H1 (cell line): ENCODE results near the gene ZNF639. TPM values are rescaled to one million over a fixed set of nuclear protein-coding genes. Genes with fewer than 3 reads are reported as not detected.

Source experiments
- CTCF ChIA-PET: fragments of 300-600 bp; sonication (Branson Sonifier 250); formaldehyde crosslinking; loops from one replicate; lab custom pipeline; 2021; ENCODE audit not compliant: partially characterized antibody; lab: Charles Lee
- POLR2A ChIA-PET: fragments of 300-600 bp; sonication (Branson Sonifier 250); formaldehyde crosslinking; loops from one replicate; lab custom pipeline; 2021; ENCODE audit warnings: inconsistent platforms; ENCODE audit not compliant: partially characterized antibody; lab: Charles Lee
- DNase-seq, 2 experiments: peaks; one replicate each; pipeline versions ENCODE4 v3.0.0 to v3.0.0-alpha.2; 2010 to 2022; ENCODE audit warnings: low spot score in 2 of 2, low read depth in 1 of 2, mixed read lengths in 1 of 2
- FAIRE-seq: peaks from 2 replicates; lab custom pipeline; 2011; peaks lifted over from hg19 to GRCh38; lab: Jason Lieb, UNC
- H2AFZ ChIP-seq: 2 replicates; pipeline ENCODE4 v1.8.1; 2012; ENCODE audit warnings: low read length, inconsistent platforms
- H2AK5ac ChIP-seq: 2 replicates; pipeline ENCODE4 v1.6.1; 2013; ENCODE audit warnings: low read depth, low read length
- H2BK120ac ChIP-seq: replicated peaks from 2 replicates; pipeline ENCODE3; 2013; ENCODE audit warnings: low read depth, low read length, inconsistent platforms
- H2BK12ac ChIP-seq: 2 replicates; pipeline ENCODE4 v1.6.1; 2013; ENCODE audit warnings: low read depth, low read length
- H2BK15ac ChIP-seq: 2 replicates; pipeline ENCODE4 v1.6.1; 2013; ENCODE audit warnings: low read length
- H2BK20ac ChIP-seq: 2 replicates; pipeline ENCODE4 v1.6.1; 2013; ENCODE audit warnings: low read length
- H2BK5ac ChIP-seq: 2 replicates; pipeline ENCODE4 v1.6.1; 2013; ENCODE audit warnings: low read depth, low read length
- H3K14ac ChIP-seq: 2 replicates; pipeline ENCODE4 v1.6.1; 2013; ENCODE audit warnings: inconsistent platforms; ENCODE audit not compliant: insufficient read length
- H3K18ac ChIP-seq: 2 replicates; pipeline ENCODE4 v1.6.1; 2013; ENCODE audit warnings: low read length; ENCODE audit errors: extremely low read depth
- H3K23ac ChIP-seq: 2 replicates; pipeline ENCODE4 v1.6.1; 2013; ENCODE audit warnings: inconsistent platforms; ENCODE audit not compliant: insufficient read length
- H3K23me2 ChIP-seq: 2 replicates; pipeline ENCODE4 v1.6.1; 2013; ENCODE audit warnings: low read depth, low read length
- H3K27ac ChIP-seq: 2 replicates; pipeline ENCODE4 v1.6.1; 2011; ENCODE audit warnings: low read depth, low read length, inconsistent platforms
- H3K27me3 ChIP-seq, 4 experiments: replicated peaks in 1 of 4; 1 replicate in 1 of 4; 2 replicates in 3 of 4; pipeline versions ENCODE4 v1.6.1 to v1.8.1; 2011 to 2013; ENCODE audit warnings: low read length in 3 of 4, mild to moderate bottlenecking in 3 of 4, inconsistent platforms in 2 of 4, mixed read lengths in 2 of 4, moderate library complexity in 1 of 4; ENCODE audit not compliant: control insufficient read depth in 3 of 4, insufficient read depth in 3 of 4; ENCODE audit errors: extremely low read depth in 1 of 4
- H3K36me3 ChIP-seq, 4 experiments: 2 replicates each; pipeline versions ENCODE4 v1.6.1 to v1.8.1; 2011 to 2013; ENCODE audit warnings: mild to moderate bottlenecking in 4 of 4, low read length in 3 of 4, moderate library complexity in 2 of 4, control low read depth in 1 of 4, inconsistent platforms in 1 of 4; ENCODE audit not compliant: insufficient read depth in 4 of 4, control insufficient read depth in 2 of 4
- H3K4ac ChIP-seq: replicated peaks from 2 replicates; pipeline ENCODE3; 2013; ENCODE audit warnings: low read length, low read depth, mixed read lengths, inconsistent platforms; ENCODE audit not compliant: insufficient read length
- H3K4me1 ChIP-seq, 4 experiments: replicated peaks in 1 of 4; 1 replicate in 1 of 4; 2 replicates in 3 of 4; pipeline versions ENCODE4 v1.6.1 to v1.8.1; 2011 to 2013; ENCODE audit warnings: low read length in 3 of 4, inconsistent platforms in 2 of 4, mixed read lengths in 1 of 4; ENCODE audit not compliant: insufficient read depth in 4 of 4, control insufficient read depth in 3 of 4
- H3K4me2 ChIP-seq, 2 experiments: 2 replicates each; pipeline versions ENCODE4 v1.6.1 to v1.8.1; 2011 to 2013; ENCODE audit warnings: low read depth in 2 of 2, low read length in 2 of 2, control low read depth in 1 of 2, inconsistent platforms in 1 of 2, mild to moderate bottlenecking in 1 of 2; ENCODE audit not compliant: insufficient read depth in 1 of 2
- H3K4me3 ChIP-seq, 4 experiments: fragments of 200-600, 300-600 bp in 1 of 4; sonication (generic), shearing (Covaris generic), sonication (Bioruptor Twin) in 1 of 4; 2 replicates each; pipeline versions ENCODE4 v1.5.1 to v1.8.1; 2011 to 2016; ENCODE audit warnings: low read length in 4 of 4, low read depth in 3 of 4, control low read depth in 2 of 4, inconsistent platforms in 2 of 4, mild to moderate bottlenecking in 2 of 4, mixed read lengths in 1 of 4, moderate library complexity in 1 of 4; ENCODE audit not compliant: insufficient read depth in 2 of 4; ENCODE audit errors: extremely low read depth in 1 of 4
- H3K56ac ChIP-seq: replicated peaks from 2 replicates; pipeline ENCODE3; 2013; ENCODE audit warnings: low read depth, mild to moderate bottlenecking, mixed read lengths, low read length, inconsistent platforms; ENCODE audit not compliant: insufficient read length
- H3K79me1 ChIP-seq: 2 replicates; pipeline ENCODE4 v1.6.1; 2013; ENCODE audit warnings: low read depth, low read length, control low read depth
- H3K79me2 ChIP-seq, 2 experiments: 2 replicates each; pipeline versions ENCODE4 v1.6.1 to v1.8.1; 2012 to 2013; ENCODE audit warnings: low read length in 2 of 2, mild to moderate bottlenecking in 2 of 2, inconsistent platforms in 1 of 2; ENCODE audit not compliant: insufficient read depth in 2 of 2, control insufficient read depth in 1 of 2
- H3K9ac ChIP-seq, 4 experiments: replicated peaks in 1 of 4; 1 replicate in 1 of 4; 2 replicates in 3 of 4; pipeline versions ENCODE4 v1.6.1 to v1.8.1; 2011 to 2013; ENCODE audit warnings: low read depth in 3 of 4, low read length in 3 of 4, control low read depth in 2 of 4, mild to moderate bottlenecking in 2 of 4, moderate library complexity in 2 of 4, inconsistent platforms in 1 of 4; ENCODE audit errors: extremely low read depth in 1 of 4
- H3K9me3 ChIP-seq, 2 experiments: 2 replicates each; pipeline versions ENCODE4 v1.6.1 to v1.8.1; 2012 to 2013; ENCODE audit warnings: mild to moderate bottlenecking in 2 of 2, moderate library complexity in 2 of 2, control low read depth in 1 of 2, inconsistent platforms in 1 of 2, low read depth in 1 of 2, low read length in 1 of 2, mixed read lengths in 1 of 2; ENCODE audit not compliant: insufficient read depth in 2 of 2
- H4K20me1 ChIP-seq, 2 experiments: replicated peaks in 1 of 2; 2 replicates each; pipeline versions ENCODE3 to v1.8.1; 2011 to 2013; ENCODE audit warnings: inconsistent platforms in 2 of 2, low read length in 2 of 2, mild to moderate bottlenecking in 1 of 2; ENCODE audit not compliant: insufficient read depth in 2 of 2, control insufficient read depth in 1 of 2
- H4K5ac ChIP-seq: 2 replicates; pipeline ENCODE4 v1.6.1; 2013; ENCODE audit warnings: low read length, low read depth, mixed read lengths, inconsistent platforms; ENCODE audit not compliant: insufficient read length
- H4K8ac ChIP-seq: 2 replicates; pipeline ENCODE4 v1.8.0; 2013; ENCODE audit warnings: mild to moderate bottlenecking, moderate library complexity, low read length, inconsistent platforms; ENCODE audit not compliant: insufficient read depth; ENCODE audit errors: extremely low read depth
- H4K91ac ChIP-seq: replicated peaks from 2 replicates; pipeline ENCODE3; 2013; ENCODE audit warnings: low read length, mixed read lengths, inconsistent platforms; ENCODE audit not compliant: insufficient read length
- CBX8 ChIP-seq: fragments of 300-800, 300-1000 bp; sonication (generic); IDR thresholded peaks from 2 replicates; pipeline ENCODE4 v1.7.1; 2016; ENCODE audit warnings: low read depth, low read length, borderline replicate concordance
- JUN ChIP-seq: IDR thresholded peaks from 2 replicates; pipeline ENCODE4 v1.6.1; 2011; ENCODE audit warnings: low read depth, mild to moderate bottlenecking, improper control_type of control experiment, low read length
- MAFK ChIP-seq: IDR thresholded peaks from 2 replicates; pipeline ENCODE4 v1.6.1; 2012; ENCODE audit warnings: low read depth, mild to moderate bottlenecking, improper control_type of control experiment, low read length
- NANOG ChIP-seq: IDR thresholded peaks from 2 replicates; pipeline ENCODE4 v1.6.1; 2011; ENCODE audit warnings: low read length, low read depth, mild to moderate bottlenecking, inconsistent platforms; ENCODE audit not compliant: insufficient read depth, poor library complexity, severe bottlenecking
- NRF1 ChIP-seq: IDR thresholded peaks from 2 replicates; pipeline ENCODE4 v1.6.1; 2011; ENCODE audit warnings: mild to moderate bottlenecking, low read depth, low read length, improper control_type of control experiment
- PHF8 ChIP-seq: fragments of 200-600 bp; sonication (generic); conservative IDR thresholded peaks from 2 replicates; pipeline ENCODE4 v1.7.1; 2012; ENCODE audit warnings: low read depth, mild to moderate bottlenecking, inconsistent platforms, low read length, moderate library complexity
- POU5F1 ChIP-seq: IDR thresholded peaks from 2 replicates; pipeline ENCODE4 v1.6.1; 2011; ENCODE audit warnings: low read depth, mild to moderate bottlenecking, low read length, moderate library complexity
- RBBP5 ChIP-seq: IDR thresholded peaks from 2 replicates; pipeline ENCODE4 v1.7.1; 2012; ENCODE audit warnings: low read depth, mild to moderate bottlenecking, inconsistent platforms, low read length, moderate library complexity, borderline replicate concordance
- RFX5 ChIP-seq: IDR thresholded peaks from 2 replicates; pipeline ENCODE4 v1.6.1; 2011; ENCODE audit warnings: low read depth, low read length, improper control_type of control experiment, borderline replicate concordance
- SAP30 ChIP-seq: fragments of 300-600 bp; sonication (generic); IDR thresholded peaks from 2 replicates; pipeline ENCODE4 v1.7.1; 2012; ENCODE audit warnings: low read length, moderate library complexity, mild to moderate bottlenecking, inconsistent platforms; ENCODE audit not compliant: insufficient read depth, insufficient replicate concordance
- SP2 ChIP-seq: IDR thresholded peaks from 2 replicates; pipeline ENCODE4 v1.6.1; 2012; ENCODE audit warnings: mild to moderate bottlenecking, low read length, inconsistent platforms
- SP4 ChIP-seq: IDR thresholded peaks from 2 replicates; pipeline ENCODE4 v1.6.1; 2012; ENCODE audit warnings: low read length, inconsistent platforms
- WGBS, 2 experiments: shearing (Covaris generic) in 1 of 2; methylation state at CpG; one replicate each; pipeline versions ENCODE4 v1.1.6 to v1.1.7; 2013 to 2015; ENCODE audit warnings: low lambda C conversion rate in 2 of 2, mixed read lengths in 2 of 2, inconsistent platforms in 1 of 2, low coverage in 1 of 2, missing lambda C conversion rate in 1 of 2; ENCODE audit not compliant: insufficient replicate concordance in 2 of 2, insufficient coverage in 1 of 2, insufficient read length in 1 of 2; ENCODE audit errors: extremely low coverage in 1 of 2, missing lambda C conversion rate in 1 of 2; 5-methylcytosine and 5-hydroxymethylcytosine counted together
- polyA plus RNA-seq, 7 experiments: library from polyadenylated mRNA; depleted of rRNA in 3 of 7; stranded (reverse) in 5 of 7; unstranded in 2 of 7; fragments of >200 nt in 5 of 7; fragments of 200-250 nt in 2 of 7; gene quantifications; 1 replicate in 5 of 7; 2 replicates in 1 of 7; 4 replicates in 1 of 7; pipeline versions ENCODE4 v1.2.1 to v1.2.3, GENCODE V29; 2011 to 2013; ENCODE audit warnings: missing spikeins in 2 of 7, mixed read lengths in 2 of 7
- total RNA-seq: library from RNA; stranded (reverse); fragmentation: NEBNext Ultra II Directional; extraction: Animal tissue kit (Norgen Biotek cat#: 25700); gene quantifications from 2 replicates; pipeline ENCODE4 v1.2.1, GENCODE V29; 2021
- TF ChIP-seq, protein P1 (sequence below): IDR thresholded peaks from 2 replicates; pipeline ENCODE4 v1.6.1; 2012; ENCODE audit warnings: inconsistent platforms

Gene ZNF639
- total and polyA plus RNA-seq, 2 of the 8 experiments (the other 6 are each of a cell fraction or from before 2014, with no cell fraction given), result 9.1 to 41.4 TPM

DNA sequence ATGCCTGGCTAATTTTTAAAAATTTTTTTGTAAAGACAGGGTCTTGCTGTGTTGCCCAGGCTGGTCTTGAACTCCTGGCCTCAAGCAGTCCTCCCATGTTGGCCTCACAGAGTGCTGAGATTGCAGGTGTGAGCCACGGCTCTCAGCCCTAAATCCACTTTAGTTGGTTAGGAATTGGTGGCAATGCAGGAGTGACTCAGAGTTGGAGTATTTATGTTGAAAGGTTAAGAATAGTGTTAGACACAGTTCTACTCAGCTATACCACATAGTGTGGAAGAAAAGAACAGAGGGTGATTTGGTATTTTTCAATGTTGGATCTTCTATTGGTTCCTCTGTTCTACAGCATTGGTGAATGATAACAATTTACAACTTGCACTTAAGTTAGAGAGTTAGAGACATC lies 7.6 kb downstream of the ZNF639 start:
- Histone ChIP-seq H3K14ac (no peak overlapping the region), H3K23ac (no peak overlapping the region), H2AK5ac (no peak overlapping the region), H2BK120ac (no peak overlapping the region), H2BK5ac (no peak overlapping the region), H3K18ac (no peak overlapping the region), H2BK20ac (no peak overlapping the region), H3K4me2 (no peak overlapping the region), H2AFZ (no peak overlapping the region), H2BK12ac (no peak overlapping the region), H4K91ac (no peak overlapping the region), H2BK15ac (no peak overlapping the region), H4K8ac (no peak overlapping the region), H3K4me1 (no peaks in the 10 kb centered on the region), H3K27me3 (no peaks in the 10 kb centered on the region), H3K79me2 (peaks cover 4 to 31% of the 10 kb centered on the region in 2 experiments; a peak in 3 of 4 replicates), H3K9me3 (no peaks in the 10 kb centered on the region), H3K9ac (no peak overlapping the region), H3K79me1 (no peaks in the 10 kb centered on the region), H4K5ac (no peak overlapping the region), H3K4me3 (no peak overlapping the region), H3K4ac (no peak overlapping the region), H3K27ac (no peak overlapping the region), H3K56ac (no peak overlapping the region), H3K36me3 (peaks cover 15 to 81% (median 54%) of the 10 kb centered on the region in 4 experiments), H4K20me1 (peaks cover 0 to 6% of the 10 kb centered on the region in 2 experiments), H3K23me2 (no peaks in the 10 kb centered on the region)
- ChIA-PET CTCF (interaction anchor here (1.0 kb wide), 1 partner anchor 9 kb away, joined by 3 read pairs; no protein-coding TSS in a partner anchor), POLR2A (interaction anchor here (1.0 kb wide), 1 partner anchor 21 kb away, joined by 3 read pairs; no protein-coding TSS in a partner anchor)
- 93% methylated on average over 1 of the region's 1 CpG; no CpG with 5 or more reads in 1 of the 2 experiments for WGBS, 2 experiments
- TF ChIP-seq SP4, result no peak
- no peak for TF ChIP-seq MAFK
- TF ChIP-seq JUN, result no peak
- TF ChIP-seq RFX5, result no peak
- TF ChIP-seq RBBP5, result no peak
- TF ChIP-seq NANOG, result no peak
- no peak for TF ChIP-seq CBX8
- TF ChIP-seq POU5F1, result no peak
- no peak for TF ChIP-seq NRF1
- TF ChIP-seq SAP30, result no peak
- TF ChIP-seq, protein P1, sequence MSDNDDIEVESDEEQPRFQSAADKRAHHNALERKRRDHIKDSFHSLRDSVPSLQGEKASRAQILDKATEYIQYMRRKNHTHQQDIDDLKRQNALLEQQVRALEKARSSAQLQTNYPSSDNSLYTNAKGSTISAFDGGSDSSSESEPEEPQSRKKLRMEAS, result no peak
- TF ChIP-seq PHF8, result no peak
- no peak for TF ChIP-seq SP2
- DNase-seq (no peak), FAIRE-seq (no peak)
